ENCODE measurements around the gene TEX35.

GRCh38 chr1:178527117-178527516 is 14.2 kb downstream of the TEX35 start:
- no peak for TF ChIP-seq CTCF (IDR thresholded peaks at IDR 0.05)
- no peak for TF ChIP-seq POLR2A (IDR thresholded peaks at IDR 0.05)

Data from heart left ventricle (tissue), 13 donors.